H1 (cell line): Measurements from ENCODE around the gene ATP6AP1.

Experiments used
- CREB1 ChIP-seq: IDR thresholded peaks from 2 replicates; pipeline ENCODE4 v1.6.1; 2012; ENCODE audit warnings: inconsistent platforms
- CTCF ChIP-seq, 3 experiments: IDR thresholded peaks; 1 replicate in 2 of 3; 2 replicates in 1 of 3; pipeline versions ENCODE4 v1.5.1 to v1.6.1; 2011; ENCODE audit warnings: low read length in 3 of 3, mild to moderate bottlenecking in 3 of 3, inconsistent platforms in 2 of 3, low read depth in 1 of 3, moderate library complexity in 1 of 3; ENCODE audit not compliant: insufficient read depth in 1 of 3; ENCODE audit errors: control extremely low read depth in 1 of 3
- YY1 ChIP-seq: IDR thresholded peaks from 2 replicates; pipeline ENCODE4 v1.6.1; 2011; ENCODE audit warnings: low read depth, mild to moderate bottlenecking, low read length

DNA sequence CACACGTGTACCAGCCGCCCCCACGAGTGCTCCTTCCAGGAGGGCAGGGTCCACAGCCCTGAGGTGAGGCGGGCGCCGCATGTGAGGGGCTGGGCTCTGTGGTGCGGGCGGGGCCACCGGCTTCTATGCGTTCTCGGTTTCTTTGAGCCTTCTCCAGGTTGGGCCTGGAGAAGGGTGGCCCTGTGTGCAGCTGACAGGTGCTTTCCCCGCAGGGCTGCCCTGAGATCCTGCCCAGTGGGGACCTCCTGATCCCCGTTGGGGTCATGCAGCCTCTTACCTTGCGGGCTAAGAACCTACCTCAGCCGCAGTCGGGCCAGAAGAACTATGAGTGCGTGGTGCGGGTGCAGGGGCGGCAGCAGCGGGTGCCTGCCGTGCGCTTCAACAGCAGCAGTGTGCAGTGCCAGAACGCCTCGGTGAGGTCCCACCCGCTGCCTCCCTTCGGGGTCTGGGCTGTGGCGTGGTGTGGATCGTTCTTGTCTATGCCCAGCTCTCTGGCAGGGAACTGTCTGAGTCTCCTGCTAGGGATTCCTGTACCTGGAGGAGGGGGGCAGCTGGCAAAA is 36.4 kb downstream of the ATP6AP1 start:
- TF ChIP-seq YY1 (no peak), CTCF (IDR thresholded peaks at IDR 0.05; ENCODE audit: control extremely low read depth in 1 of 3, insufficient read depth in 1 of 3, low read depth in 1 of 3, low read length in 3 of 3) (no peak), CREB1 (no peak)
